CD4-positive, alpha-beta T cell treated with Interleukin-4 for 1 hour (primary cell): ENCODE measurements around the gene CIAO2B.
A peak's percentile ranks its signal among the peaks of the same experiment; 100 is the strongest.
"Not testable (repeated sequence)": the region's sequence is repeated elsewhere in the genome, so short reads cannot be mapped to it uniquely, and the experiment has no call there.

Source experiments
- DNase-seq, 2 donors: peaks; one replicate each; pipeline ENCODE4 v3.0.0-alpha.2; 2020 to 2022

Gene CIAO2B

DNA sequence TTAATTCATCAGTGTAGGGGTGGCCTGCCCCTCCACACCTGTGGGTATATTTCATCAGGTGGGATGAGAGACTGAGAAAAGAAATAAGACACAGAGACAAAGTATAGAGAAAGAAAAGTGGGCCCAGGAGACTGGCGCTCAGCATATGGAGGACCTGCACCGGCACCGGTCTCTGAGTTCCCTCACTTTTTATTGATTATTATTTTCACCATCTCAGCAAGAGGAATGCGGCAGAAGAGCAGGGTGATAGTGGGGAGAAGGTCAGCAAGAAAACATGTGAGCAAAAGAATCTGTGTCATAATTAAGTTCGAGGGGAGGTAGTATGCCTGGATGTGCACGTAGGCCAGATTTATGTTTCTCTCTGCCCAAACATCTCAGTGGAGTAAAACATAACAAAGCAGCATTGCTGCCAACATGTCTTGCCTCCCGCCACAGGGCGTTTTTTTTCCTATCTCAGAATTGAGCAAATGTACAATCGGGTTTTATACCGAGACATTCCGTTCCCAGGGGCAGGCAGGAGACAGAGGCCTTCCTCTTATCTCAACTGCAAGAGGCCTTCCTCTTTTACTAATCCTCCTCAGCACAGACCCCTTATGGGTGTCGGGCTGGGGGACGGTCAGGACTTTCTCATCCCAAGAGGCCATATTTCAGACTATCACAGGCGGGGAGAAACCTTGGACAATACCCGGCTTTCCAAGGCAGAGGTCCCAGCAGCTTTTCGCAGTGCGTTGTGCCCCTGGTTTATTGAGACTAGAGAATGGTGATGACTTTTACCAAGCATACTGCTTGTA, 21.4 kb upstream of the CIAO2B start:
- DNase-seq, result not testable (repeated sequence)

DNA sequence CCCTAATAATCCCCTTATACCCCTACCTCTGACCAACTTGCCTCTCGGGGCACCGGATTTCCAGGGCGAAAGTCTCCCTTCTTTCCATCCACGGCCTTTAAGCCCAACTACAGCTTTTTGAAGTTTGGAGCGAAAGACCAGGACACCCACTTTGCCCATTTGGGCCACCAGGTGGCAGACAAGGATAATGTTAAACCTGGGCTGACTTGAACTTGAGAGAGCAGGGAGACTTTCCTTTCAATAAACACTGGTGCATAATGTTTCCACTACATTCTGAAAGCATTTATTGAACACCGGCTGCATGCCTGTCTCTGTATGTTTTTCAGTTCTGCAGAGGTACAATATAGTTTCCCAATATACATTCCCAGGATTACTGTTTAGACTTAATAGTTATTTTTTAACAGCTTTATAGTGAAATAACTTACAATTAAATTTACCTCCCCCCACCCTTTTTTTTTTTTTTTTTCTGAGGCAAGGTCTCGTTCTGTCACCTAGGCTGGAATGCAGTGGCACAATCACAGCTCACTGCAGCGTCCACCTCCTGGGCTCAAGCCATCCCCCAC, 20.0 kb upstream of the CIAO2B start:
- DNase-seq, result peak; percentile 72 to 77

DNA sequence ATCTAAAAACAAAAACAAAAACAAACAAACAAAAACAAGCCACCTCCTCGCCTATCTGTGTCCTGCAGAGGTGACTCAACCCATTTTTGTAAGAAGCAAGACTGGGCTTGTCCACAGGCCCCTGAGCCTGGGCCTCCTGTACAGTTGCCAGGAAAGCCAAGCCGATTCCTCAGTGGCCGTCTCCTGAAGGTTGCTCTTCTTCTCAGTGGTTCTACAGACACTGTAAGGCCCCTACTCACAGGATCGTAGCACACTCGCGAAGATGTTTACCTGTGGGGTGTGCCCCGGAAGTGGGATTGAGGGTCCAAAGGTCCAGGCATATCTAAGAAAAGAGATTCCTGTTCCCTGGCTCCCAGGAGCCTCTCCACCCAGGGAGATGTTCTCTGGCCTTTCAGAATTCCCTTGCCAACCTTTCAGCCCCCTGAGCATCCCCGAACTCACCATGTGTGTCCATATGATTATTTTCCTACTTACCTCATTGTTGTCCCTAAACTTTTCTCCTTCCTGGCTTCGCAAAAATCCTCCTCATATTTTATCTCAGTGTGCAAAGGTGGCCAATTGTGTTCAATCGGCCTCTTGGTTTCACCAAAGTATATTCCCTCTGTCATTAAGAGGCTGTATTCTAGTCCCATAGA, 19.4 kb upstream of the CIAO2B start:
- DNase-seq, result no peak

DNA sequence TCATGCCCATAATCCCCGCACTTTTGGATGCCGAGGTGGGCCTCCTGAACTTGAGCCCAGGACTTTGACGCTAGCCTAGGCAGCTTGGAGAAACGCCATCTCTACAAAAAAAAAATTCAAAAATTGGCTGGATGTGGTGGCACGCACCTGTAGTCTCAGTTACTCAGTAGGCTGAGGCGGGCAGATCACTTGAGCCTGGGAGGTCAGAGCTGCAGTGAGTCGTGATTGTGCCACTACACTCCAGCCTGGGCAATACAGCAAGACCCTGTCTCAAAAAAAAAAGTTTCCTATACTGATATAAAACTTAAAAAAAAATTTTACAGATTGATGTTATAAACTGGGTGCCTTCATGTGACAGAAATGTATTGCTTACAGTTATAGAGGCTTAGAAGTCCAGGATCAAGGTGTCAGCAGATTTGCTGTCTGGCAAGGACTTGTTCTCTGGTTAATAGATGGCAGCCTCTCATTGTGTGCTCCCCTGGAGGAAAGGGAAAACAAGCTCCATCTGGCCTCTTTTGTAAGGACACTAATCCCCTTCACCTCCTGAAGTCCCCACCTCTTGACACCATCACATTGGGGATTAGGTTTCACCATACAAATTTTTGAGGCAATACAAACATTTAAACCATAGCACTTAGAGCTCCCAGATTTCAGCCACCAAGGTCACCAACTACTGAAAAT, 18.4 kb upstream of the CIAO2B start:
- no peak for DNase-seq

DNA sequence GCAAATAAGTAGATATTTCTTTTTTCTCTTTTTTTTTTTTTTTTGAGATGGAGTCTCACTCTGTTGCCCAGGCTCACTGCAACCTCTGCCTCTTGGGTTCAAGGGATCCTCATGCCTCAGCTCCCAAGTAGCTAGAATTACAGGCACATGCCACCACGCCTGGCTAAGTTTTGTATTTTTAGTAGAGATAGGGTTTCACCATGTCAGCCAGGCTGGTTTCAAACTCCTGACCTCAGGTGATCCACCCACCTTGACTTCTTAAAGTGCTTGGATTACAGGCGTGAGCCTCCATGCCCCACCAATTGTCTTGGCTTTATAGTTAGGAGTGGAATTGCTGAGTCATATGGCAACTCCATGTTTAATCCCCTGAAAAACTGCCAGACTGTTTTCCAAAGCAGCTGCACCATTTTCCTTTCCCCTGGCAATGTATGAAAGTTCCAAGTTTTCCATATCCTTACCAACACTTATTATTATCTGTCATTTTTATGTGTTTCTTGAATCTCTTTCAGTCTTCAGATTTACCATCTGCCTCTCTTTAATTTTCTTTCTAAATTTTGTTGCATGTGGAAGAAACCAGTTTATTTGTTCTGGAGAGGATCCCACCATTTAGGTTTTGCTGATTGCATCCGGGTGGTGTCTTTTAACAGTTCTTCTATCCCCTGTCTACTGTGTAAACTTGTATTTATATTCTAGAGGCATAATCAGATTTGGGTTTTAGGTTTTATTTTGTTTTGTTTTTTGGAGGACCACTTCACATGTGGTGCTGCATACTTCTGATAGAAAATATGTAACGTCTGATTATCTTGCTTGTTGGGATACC, 17.0 kb upstream of the CIAO2B start:
- no peak for DNase-seq

DNA sequence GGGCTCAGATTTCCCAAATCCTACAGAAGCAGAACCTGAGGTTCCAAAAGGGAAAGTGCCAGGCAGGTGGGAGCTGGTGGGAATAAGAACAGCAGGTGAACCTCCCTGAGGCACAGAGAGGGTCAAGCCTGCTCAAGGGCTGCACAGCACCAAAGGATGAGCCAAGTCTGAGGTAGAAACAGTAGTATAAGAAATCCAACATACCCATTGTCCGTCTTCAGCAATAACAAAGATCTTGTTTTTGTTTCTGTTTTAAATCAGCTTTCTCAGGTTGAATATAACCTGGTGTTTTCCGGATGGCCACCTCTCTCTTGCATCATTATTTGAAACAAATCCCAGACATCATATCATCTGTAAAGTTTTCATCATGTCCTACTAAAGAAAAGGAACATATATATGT, 16.2 kb upstream of the CIAO2B start:
- no peak for DNase-seq

DNA sequence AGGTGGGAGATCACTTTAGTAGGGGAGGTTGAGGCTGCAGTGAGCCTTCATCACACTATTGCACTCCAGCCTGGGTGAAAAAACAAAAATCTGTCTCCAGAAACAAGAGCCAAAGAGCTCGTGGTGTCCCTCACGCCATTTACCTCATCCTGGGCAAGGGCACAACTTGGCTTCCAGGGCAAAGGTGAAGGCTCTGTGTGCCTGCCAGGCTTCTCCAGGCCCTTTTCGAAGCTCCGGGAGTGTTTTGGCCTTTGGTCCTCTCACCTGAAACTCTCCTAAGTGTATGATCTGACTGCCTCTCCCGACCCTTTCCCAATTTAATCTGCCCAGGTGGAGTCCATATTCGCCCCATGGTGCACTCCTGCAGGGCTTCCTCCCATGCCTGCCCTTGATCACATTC, 15.3 kb upstream of the CIAO2B start:
- no peak for DNase-seq

DNA sequence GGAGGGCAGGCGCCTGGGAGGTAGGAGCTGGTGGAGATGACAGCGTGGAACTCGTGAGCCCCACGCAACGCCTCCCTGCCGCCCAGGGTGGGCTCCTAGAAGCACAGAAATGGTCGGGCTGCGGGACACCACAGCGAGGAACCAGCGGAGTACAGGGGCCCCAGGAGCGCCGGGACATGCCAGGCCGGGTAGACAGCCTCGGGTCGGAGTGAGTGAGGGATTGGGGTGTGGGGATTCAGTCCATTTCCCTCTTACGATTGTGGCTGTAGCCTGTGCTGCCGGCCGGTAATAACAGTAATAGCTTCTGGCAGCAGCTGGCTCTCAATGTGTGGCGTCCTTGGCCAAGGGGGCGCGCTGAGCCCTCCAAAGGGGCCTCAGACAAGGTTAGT, 14.6 kb upstream of the CIAO2B start:
- no peak for DNase-seq

DNA sequence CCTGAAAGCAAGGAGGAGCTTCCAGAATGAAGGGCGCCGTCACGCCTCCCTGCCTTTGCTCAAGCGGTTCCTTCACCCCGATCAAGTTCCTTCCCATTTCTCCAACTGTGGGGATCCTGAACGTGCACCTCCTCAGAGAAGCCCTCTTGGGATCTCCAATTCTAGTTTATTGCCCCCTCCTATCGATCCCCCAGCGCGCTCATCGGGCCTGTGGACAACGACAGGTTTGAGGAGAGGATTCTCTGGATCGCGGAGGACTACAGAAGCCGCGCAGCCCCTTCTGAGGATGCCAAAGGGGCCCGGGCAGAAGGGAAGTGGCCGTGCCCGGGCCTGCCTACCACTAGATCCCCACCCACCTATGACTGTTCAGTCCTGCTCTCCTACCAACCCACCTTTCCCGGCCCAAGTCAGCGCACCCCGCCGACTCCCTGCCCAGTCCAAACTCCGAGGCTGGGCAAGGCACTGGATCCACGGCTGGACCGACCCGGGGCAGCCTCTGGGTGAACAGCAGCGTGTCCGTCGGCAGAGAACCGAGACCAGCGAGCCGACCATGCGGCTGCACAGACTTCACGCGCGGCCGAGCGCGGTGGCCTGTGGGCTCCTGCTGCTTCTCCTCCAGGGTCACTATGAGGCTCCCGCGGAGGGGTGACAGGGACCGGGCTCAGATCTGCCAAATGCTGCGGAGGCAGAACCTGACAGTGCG, 14.1 kb upstream of the CIAO2B start:
- DNase-seq, result no peak

DNA sequence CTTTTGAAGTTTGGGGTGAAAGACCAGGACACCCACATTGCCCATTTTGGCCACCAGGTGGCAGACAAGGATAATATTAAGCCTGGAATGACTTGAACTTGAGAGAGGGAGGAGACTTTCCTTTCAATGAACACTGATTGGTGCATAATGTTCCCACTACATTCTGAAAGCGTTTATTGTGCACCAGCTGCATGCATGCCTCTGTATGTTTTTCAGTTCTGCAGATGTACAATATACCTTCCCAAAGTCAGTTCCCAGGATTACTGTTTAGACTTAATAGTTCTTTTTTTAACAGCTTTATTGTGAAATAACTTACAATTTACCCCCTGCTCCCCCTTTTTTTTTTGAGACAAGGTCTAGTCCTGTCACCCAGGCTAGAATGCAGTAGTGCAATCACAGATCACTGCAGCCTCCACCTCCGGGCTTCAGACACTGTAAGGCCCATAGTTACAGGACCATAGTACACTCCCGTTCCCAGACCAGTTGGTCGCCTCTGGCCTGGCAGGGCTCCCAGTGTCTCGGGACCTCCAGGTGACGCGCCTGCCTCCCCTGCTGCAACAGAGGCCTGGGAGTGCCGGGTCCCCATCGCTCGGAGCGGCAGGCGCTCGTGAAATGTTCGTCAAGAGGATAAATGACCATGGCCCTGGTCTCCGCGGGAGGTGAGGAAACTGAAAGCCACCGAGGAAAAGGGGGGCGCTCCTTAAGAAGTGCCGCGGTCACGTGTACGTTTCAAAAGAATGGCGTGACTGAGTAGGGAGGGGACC, 13.3 kb upstream of the CIAO2B start:
- peak; percentile 84 to 88 for DNase-seq

DNA sequence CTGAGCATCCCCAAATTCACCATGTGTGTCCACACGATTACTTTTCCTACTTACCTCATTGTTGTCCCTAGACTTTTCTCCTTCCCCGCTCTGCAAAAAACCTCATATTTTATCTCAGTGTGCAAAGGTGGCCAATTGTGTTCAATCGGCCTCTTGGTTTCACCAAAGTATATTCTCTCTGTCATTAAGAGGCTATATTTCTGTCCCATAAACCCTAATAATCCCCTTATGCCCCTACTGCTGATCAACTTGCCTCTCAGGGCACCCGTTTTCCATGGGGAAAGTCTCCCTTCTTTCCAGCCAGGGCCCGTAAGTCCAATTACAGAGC, 12.7 kb upstream of the CIAO2B start:
- no peak for DNase-seq

DNA sequence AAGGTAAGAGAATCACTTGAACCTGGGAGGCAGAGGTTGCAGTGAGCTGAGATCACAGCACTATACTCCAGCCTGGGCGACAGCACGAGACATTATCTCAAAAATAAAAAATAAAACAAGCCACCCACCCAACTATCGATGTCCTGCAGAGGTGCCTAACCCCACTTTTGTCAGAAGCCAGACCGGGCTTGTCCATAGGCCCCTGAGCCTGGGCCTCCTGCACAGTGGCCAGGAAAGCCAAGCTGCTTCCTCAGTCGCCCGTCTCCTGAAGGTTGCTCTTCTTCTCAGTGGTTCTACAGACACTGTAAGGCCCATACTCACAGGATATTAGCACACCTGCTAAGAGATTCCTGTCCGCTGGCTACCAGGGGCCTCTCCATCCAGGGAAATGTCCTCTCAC, 12.3 kb upstream of the CIAO2B start:
- no peak for DNase-seq

DNA sequence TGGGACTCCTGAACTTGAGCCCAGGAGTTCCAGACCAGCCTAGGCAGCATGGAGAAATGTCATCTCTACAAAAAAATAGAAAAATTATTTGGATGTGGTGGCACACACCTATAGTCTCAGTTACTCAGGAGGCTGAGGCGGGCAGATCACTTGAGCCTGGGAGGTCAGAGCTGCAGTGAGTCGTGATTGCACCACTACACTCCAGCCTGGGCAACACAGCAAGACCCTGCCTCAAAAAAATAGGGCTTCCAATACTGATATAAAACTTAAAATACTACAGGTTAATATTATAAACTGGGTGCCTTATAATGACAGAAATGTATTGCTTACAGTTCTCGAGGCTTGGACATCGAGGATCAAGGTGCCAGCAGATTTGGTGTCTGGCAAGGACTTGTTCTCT, 11.7 kb upstream of the CIAO2B start:
- no peak for DNase-seq

DNA sequence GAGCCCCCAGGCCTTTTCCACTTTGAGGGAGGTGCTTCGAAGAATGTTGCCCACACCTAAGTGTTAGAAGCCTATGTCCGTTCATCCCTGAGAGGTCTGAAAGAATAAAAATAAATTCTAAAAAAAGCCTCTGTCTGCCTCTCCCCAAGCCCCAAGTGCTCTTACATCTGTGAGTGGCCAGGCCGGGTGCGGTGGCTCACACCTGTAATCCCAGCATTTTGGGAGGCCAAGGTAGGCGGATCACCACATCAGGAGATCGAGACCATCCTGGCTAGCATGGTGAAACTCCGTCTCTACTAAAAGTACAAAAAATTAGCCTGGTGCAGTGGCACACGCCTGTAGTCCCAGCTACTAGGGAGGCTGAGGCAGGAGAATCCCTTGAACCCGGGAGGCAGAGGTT, 10.8 kb upstream of the CIAO2B start:
- not testable (repeated sequence) for DNase-seq

DNA sequence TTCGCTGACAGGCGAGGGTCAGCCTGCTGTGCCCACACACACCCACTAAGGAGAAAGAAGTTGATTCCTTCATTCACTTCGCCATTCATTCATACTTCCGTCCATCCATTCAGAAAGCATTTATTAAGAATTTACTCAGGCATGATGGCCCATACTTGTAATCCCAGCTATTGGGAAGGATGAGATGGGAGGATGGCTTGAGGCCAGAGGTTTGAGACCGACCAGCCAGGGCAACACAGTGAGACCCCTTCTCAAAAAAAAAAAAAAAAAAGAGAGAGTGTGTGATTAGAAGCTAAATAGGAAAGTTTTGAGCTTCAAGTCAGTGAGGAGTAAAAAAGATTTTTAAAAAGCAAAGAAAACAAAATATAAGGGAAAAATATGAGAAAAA, 9.8 kb upstream of the CIAO2B start:
- DNase-seq, result no peak

DNA sequence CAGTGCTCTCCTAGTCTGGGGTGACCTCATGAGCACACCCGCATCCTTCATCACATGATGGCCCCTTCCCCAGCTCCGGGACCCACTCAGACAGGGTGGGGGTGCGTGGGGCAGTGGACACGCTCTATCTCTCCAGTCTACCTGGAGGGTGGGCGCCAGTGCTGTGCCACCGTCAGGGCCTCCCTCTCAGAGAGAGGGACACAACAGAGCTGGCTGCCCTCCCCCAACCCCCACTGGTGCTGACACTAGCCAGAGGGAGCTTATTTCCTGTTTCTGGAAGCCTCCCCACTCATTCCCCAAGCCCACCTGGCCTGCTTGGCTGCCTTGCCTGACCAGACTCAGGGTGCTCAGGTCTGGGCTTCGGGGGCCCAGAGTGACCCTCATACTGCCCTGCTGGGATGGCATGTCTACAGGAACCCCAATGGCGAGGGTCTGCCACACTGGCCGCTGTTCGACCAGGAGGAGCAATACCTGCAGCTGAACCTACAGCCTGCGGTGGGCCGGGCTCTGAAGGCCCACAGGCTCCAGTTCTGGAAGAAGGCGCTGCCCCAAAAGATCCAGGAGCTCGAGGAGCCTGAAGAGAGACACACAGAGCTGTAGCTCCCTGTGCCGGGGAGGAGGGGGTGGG, 9.3 kb upstream of the CIAO2B start:
- DNase-seq, result no peak

DNA sequence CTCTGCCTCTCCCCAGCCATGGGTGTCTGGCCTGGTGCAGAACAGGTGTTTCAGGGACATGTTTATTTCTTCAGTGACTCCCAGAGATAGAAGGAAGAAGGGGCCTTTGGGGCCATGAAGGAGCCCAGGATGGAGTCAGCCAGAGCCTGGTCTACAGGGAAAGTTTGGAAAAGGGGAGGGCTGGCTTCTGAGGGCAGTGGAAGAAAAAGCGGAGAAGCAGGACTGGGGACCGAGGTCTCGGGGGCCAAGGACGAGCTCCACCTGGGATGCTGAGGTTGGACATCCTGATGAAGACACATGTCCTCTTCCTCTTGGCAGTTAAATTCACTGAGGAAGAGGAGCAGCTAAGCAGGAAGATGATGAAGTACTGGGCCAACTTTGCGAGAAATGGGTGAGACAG, 8.8 kb upstream of the CIAO2B start:
- DNase-seq, result no peak

DNA sequence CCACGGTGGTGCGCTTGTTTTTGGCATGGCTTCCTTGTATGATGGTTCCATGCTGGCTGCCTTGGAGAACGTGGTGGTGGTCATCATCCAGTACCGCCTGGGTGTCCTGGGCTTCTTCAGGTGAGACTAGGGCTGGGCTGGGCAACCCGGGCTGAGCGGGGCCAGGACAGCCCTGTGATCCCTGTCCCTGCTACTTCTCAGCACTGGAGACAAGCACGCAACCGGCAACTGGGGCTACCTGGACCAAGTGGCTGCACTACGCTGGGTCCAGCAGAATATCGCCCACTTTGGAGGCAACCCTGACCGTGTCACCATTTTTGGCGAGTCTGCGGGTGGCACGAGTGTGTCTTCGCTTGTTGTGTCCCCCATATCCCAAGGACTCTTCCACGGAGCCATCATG, 6.0 kb upstream of the CIAO2B start:
- DNase-seq, result no peak

DNA sequence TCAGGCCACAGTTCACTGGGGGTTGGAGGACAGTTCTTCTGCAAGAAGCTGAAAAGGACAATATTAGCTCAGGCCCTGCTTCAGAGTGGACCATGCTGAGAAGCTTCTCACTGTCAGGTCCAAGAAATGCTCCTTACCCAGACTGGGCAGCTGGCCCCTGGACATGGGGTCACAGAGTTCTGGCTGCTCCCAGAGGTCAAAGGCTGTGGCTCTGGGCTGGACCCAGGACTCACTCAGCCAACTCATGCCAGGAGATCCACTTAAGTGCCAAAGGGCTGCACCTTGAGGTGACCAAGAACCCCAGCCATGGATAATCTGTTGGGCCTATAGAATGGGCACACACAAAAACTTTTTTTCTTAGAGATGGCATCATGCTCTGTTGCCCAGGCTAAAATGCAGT, 5.2 kb upstream of the CIAO2B start:
- no peak for DNase-seq

DNA sequence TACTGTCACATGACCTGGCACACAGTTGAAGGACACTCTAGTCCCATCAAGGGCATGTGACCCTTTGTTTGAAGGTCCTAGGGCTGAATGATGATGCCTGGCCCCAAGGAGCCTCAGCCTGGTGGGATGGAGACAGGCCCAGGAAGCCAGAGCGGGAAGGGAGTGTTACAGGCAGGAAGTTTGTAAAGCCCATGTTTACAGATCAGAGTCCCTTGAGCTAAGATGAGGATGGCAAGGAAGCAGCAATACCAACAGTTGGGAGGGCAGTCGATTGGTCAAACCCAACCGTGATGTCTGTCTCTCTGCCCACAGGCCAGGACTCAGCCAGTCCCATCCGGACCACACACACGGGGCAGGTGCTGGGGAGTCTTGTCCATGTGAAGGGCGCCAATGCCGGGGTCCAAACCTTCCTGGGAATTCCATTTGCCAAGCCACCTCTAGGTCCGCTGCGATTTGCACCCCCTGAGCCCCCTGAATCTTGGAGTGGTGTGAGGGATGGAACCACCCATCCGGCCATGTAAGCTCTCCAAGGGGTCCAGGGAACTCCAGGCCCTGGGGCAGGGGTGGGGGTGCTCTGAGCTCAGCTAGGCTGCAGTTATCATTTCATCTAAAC, 3.6 kb upstream of the CIAO2B start:
- DNase-seq, result no peak
